WERI-Rb-1 (cell line): ENCODE data around the gene GRHL1.

Source experiments
- DNase-seq: peaks from one replicate; pipeline ENCODE4 v3.0.0-alpha.2; 2020
- H3K27ac ChIP-seq: fragments of 250-450 bp; sonication (Bioruptor Pico); 2 replicates; pipeline ENCODE4 v1.5.1; 2020; ENCODE audit warnings: mild to moderate bottlenecking, moderate library complexity
- H3K27me3 ChIP-seq: fragments of 250-450 bp; sonication (Bioruptor Pico); 2 replicates; pipeline ENCODE4 v1.5.1; 2021; ENCODE audit warnings: mild to moderate bottlenecking, low read depth, moderate library complexity; ENCODE audit not compliant: insufficient read depth, severe bottlenecking
- H3K36me3 ChIP-seq: fragments of 250-450 bp; sonication (Bioruptor Pico); 2 replicates; pipeline ENCODE4 v1.5.1; 2020; ENCODE audit warnings: mild to moderate bottlenecking, moderate library complexity
- H3K4me3 ChIP-seq: 2 replicates; pipeline ENCODE4 v1.5.1; 2011; ENCODE audit warnings: low read depth, mild to moderate bottlenecking, control low read depth, low read length
- H3K9me3 ChIP-seq: fragments of 250-450 bp; sonication (Bioruptor Pico); 2 replicates; pipeline ENCODE4 v1.5.1; 2021; ENCODE audit warnings: mild to moderate bottlenecking, moderate library complexity; ENCODE audit not compliant: severe bottlenecking
- CTCF ChIP-seq: IDR thresholded peaks from 2 replicates; pipeline ENCODE4 v1.5.1; 2011; ENCODE audit warnings: low read depth, mild to moderate bottlenecking, control low read depth, inconsistent platforms, low read length

The GRHL1 gene

GRCh38 chr2:10048501-10049171, 97.1 kb downstream of the GRHL1 start:
- peak; percentile 63 for TF ChIP-seq CTCF
- no peak for DNase-seq
- H3K9me3 ChIP-seq, result peaks cover 6% of the 10 kb centered on the region
- peaks cover 71% of the 10 kb centered on the region for H3K36me3 ChIP-seq
- H3K27ac ChIP-seq, result no peak overlapping the region
- no peaks in the 10 kb centered on the region for H3K27me3 ChIP-seq
- no peak overlapping the region for H3K4me3 ChIP-seq
